HepG2 (cell line): ENCODE measurements around the gene NR2F1-AS1. TPM values are rescaled to one million over a fixed set of nuclear protein-coding genes. Genes with fewer than 3 reads are reported as not detected.

Source experiments
- E2F5 ChIP-seq: sonication (generic); formaldehyde crosslinking; conservative IDR thresholded peaks from 2 replicates; pipeline ENCODE4 v1.4.0; 2020; ENCODE audit warnings: missing genetic modification reagents
- ELF1 ChIP-seq: sonication (generic); formaldehyde crosslinking; IDR thresholded peaks from 2 replicates; pipeline ENCODE4 v1.4.0; 2020; ENCODE audit warnings: missing genetic modification reagents
- ELF3 ChIP-seq: IDR thresholded peaks from 2 replicates; pipeline ENCODE4 v1.6.1; 2016; ENCODE audit warnings: missing genetic modification reagents, missing compliant biosample characterization
- ERF ChIP-seq: IDR thresholded peaks from 2 replicates; pipeline ENCODE4 v1.6.1; 2018; ENCODE audit warnings: missing biosample characterization, missing genetic modification reagents
- HMGXB4 ChIP-seq, 2 experiments: sonication (generic) in 1 of 2; formaldehyde crosslinking in 1 of 2; IDR thresholded peaks; 2 replicates each; pipeline versions ENCODE4 v1.4.0 to v1.6.1; 2018 to 2020; ENCODE audit warnings: missing genetic modification reagents in 2 of 2, borderline replicate concordance in 1 of 2, low read depth in 1 of 2, mild to moderate bottlenecking in 1 of 2, missing biosample characterization in 1 of 2
- PHF21A ChIP-seq: sonication (generic); formaldehyde crosslinking; IDR thresholded peaks from 2 replicates; pipeline ENCODE4 v1.5.0; 2020; ENCODE audit warnings: mild to moderate bottlenecking, missing genetic modification reagents
- SP5 ChIP-seq: IDR thresholded peaks from 2 replicates; pipeline ENCODE4 v1.6.1; 2016; ENCODE audit warnings: low read depth, borderline replicate concordance
- TBL1XR1 ChIP-seq: fragments of 150-350 bp; IDR thresholded peaks from 2 replicates; pipeline ENCODE4 v1.6.1; 2014; ENCODE audit warnings: borderline replicate concordance, low read length; ENCODE audit not compliant: partially characterized antibody
- ZFP82 ChIP-seq: sonication (generic); formaldehyde crosslinking; IDR thresholded peaks from 2 replicates; pipeline ENCODE4 v1.5.1; 2020; ENCODE audit warnings: mild to moderate bottlenecking, missing genetic modification reagents, borderline replicate concordance
- ZNF280B ChIP-seq: sonication (generic); formaldehyde crosslinking; IDR thresholded peaks from 2 replicates; pipeline ENCODE4 v1.5.0; 2020; ENCODE audit warnings: missing genetic modification reagents, mild to moderate bottlenecking, borderline replicate concordance
- ZNF672 ChIP-seq: sonication (generic); formaldehyde crosslinking; IDR thresholded peaks from 2 replicates; pipeline ENCODE4 v1.8.1; 2022; ENCODE audit warnings: missing genetic modification reagents
- polyA plus RNA-seq, 8 experiments: library from polyadenylated mRNA; depleted of rRNA in 3 of 8; stranded (reverse) in 7 of 8; unstranded in 1 of 8; fragments of >200 nt; fragmentation: Illumina TruSeq in 4 of 8; extraction: Trizol in 4 of 8; gene quantifications; 2 replicates each; pipeline versions ENCODE4 v1.2.1 to v1.2.3, GENCODE V29; 2011 to 2016; ENCODE audit warnings: low read depth in 4 of 8, missing spikeins in 1 of 8, mixed read lengths in 1 of 8; ENCODE audit not compliant: insufficient read depth in 1 of 8
- total RNA-seq, 5 experiments: library from RNA; depleted of rRNA; stranded (reverse); fragments of >200 nt; fragmentation: Illumina TruSeq; extraction: Trizol; gene quantifications; 2 replicates each; pipeline ENCODE4 v1.2.3, GENCODE V29; 2016; ENCODE audit warnings: low read depth in 1 of 5

The NR2F1-AS1 gene
- total and polyA plus RNA-seq, 2 of the 13 experiments (the other 11 are each of a cell fraction or from before 2014, with no cell fraction given) = 2.8 TPM

GRCh38 chr5:93621327-93621798 is 40.3 kb upstream of the NR2F1-AS1 start (continued):
- TF ChIP-seq ELF3 (CRISPR knock-in tag) (peak; percentile 52), TBL1XR1 (no peak), ZNF672 (CRISPR knock-in tag) (no peak), HMGXB4 (CRISPR knock-in tag; IDR thresholded peaks at IDR 0.05; ENCODE audit: borderline replicate concordance in 1 of 2, low read depth in 1 of 2) (peak; percentile 32 to 46; a peak in 3 of 4 replicates), E2F5 (CRISPR knock-in tag) (peak; percentile 72; the same call in 1 of the 2 replicates), PHF21A (CRISPR knock-in tag) (peak; percentile 66; the same call in 1 of the 2 replicates), ELF1 (CRISPR knock-in tag) (peak; percentile 40; the same call in 1 of the 2 replicates), ERF (CRISPR knock-in tag) (peak; percentile 45; the same call in 1 of the 2 replicates), ZNF280B (CRISPR knock-in tag) (0 out of 2 replicates have a peak, but pooled peaks have one; percentile 49), SP5 (0 out of 2 replicates have a peak, but pooled peaks have one; percentile 38), ZFP82 (peak; percentile 79; the same call in 1 of the 2 replicates)
